AG09319 (cell line): ENCODE data around the gene ZNRF3.

Experiments
- DNase-seq: peaks from one replicate; pipeline ENCODE4 v3.0.0-alpha.2; 2010; ENCODE audit warnings: low read depth; ENCODE audit errors: extremely low read depth
- CTCF ChIP-seq: IDR thresholded peaks from 2 replicates; pipeline ENCODE4 v1.5.1; 2011; ENCODE audit warnings: low read depth, mild to moderate bottlenecking, inconsistent platforms, low read length, moderate library complexity

Gene ZNRF3

GRCh38 chr22:28869736-28870135 is 13.6 kb upstream of the ZNRF3 start:
- DNase-seq, result no peak
- no peak for TF ChIP-seq CTCF

- no peak for DNase-seq
- TF ChIP-seq CTCF, result no peak
These were observed 10.0 kb upstream of the ZNRF3 start for GRCh38 chr22:28873183-28873963.

- no peak for DNase-seq
- no peak for TF ChIP-seq CTCF
These were observed 9.3 kb upstream of the ZNRF3 start for GRCh38 chr22:28874061-28874460.

- TF ChIP-seq CTCF, result no peak
- no peak for DNase-seq
These were observed 8.5 kb upstream of the ZNRF3 start for GRCh38 chr22:28874811-28875320.

- no peak for TF ChIP-seq CTCF
- no peak for DNase-seq
These were observed 861 bp upstream of the ZNRF3 start for GRCh38 chr22:28882545-28882877.

GRCh38 chr22:28883657-28883916 is 215 bp downstream of the ZNRF3 start:
- TF ChIP-seq CTCF, result no peak
- DNase-seq, result no peak

GRCh38 chr22:28883917-28884746 is 760 bp downstream of the ZNRF3 start:
- TF ChIP-seq CTCF, result no peak
- no peak for DNase-seq
